HG03378 (cell line): ENCODE results near the gene SKIDA1.
"Not testable (repeated sequence)": the region's sequence is repeated elsewhere in the genome, so short reads cannot be mapped to it uniquely, and the experiment has no call there.

Experiments
- ATAC-seq: cut with Tn5 transposase; IDR thresholded peaks from one replicate; pipeline ENCODE4 v1.9.1; 2021; ENCODE audit warnings: mild to moderate bottlenecking, moderate library complexity; ENCODE audit not compliant: unreplicated experiment

The SKIDA1 gene

GRCh38 chr10:21525367-21526187 is at the start of gene SKIDA1:
SKIDA1 (minus strand) TSS chr10:21525682; CDS start chr10:21517822, 7,860 bp downstream.
- ATAC-seq = no peak

GRCh38 chr10:21574514-21574913 is 49.0 kb upstream of the SKIDA1 start:
- ATAC-seq = not testable (repeated sequence)

GRCh38 chr10:21572578-21572977 is 47.1 kb upstream of the SKIDA1 start:
- no peak for ATAC-seq

- no peak for ATAC-seq
These were observed 45.5 kb upstream of the SKIDA1 start for GRCh38 chr10:21570761-21571521.

- ATAC-seq = not testable (repeated sequence)
These were observed 33.5 kb upstream of the SKIDA1 start for GRCh38 chr10:21558984-21559383.

- no peak for ATAC-seq
These were observed 31.0 kb upstream of the SKIDA1 start for GRCh38 chr10:21556527-21556926.

GRCh38 chr10:21552638-21553037 is 27.2 kb upstream of the SKIDA1 start:
- ATAC-seq = no peak

- no peak for ATAC-seq
These were observed 21.8 kb upstream of the SKIDA1 start for GRCh38 chr10:21547246-21547645.

- ATAC-seq = not testable (repeated sequence)
These were observed 15.2 kb upstream of the SKIDA1 start for GRCh38 chr10:21540701-21541100.

- no peak for ATAC-seq
These were observed 11.4 kb upstream of the SKIDA1 start for GRCh38 chr10:21536874-21537273.

GRCh38 chr10:21535976-21536375 is 10.5 kb upstream of the SKIDA1 start:
- ATAC-seq = not testable (repeated sequence)

- ATAC-seq = no peak
These were observed 10.0 kb upstream of the SKIDA1 start for GRCh38 chr10:21535494-21535965.

- ATAC-seq = peak; percentile 25
These were observed 9.4 kb upstream of the SKIDA1 start for GRCh38 chr10:21534604-21535493.

- no peak for ATAC-seq
These were observed 8.8 kb upstream of the SKIDA1 start for GRCh38 chr10:21534280-21534586.

- peak; percentile 60 for ATAC-seq
These were observed 8.2 kb upstream of the SKIDA1 start, which contains the start of gene MLLT10 for GRCh38 chr10:21533467-21534279. MLLT10 (plus strand) TSS chr10:21534232; CDS start chr10:21534645, 413 bp downstream.

- no peak for ATAC-seq
These were observed 7.4 kb upstream of the SKIDA1 start for GRCh38 chr10:21532694-21533466.

GRCh38 chr10:21531164-21531563 is 5.7 kb upstream of the SKIDA1 start:
- ATAC-seq = no peak

GRCh38 chr10:21530641-21531040 is 5.2 kb upstream of the SKIDA1 start:
- ATAC-seq = no peak

GRCh38 chr10:21530168-21530567 is 4.7 kb upstream of the SKIDA1 start:
- ATAC-seq = no peak
